Skeletal muscle tissue (tissue), 4 donors: ENCODE measurements around the gene CUEDC1. TPM values are rescaled to one million over a fixed set of nuclear protein-coding genes. Genes with fewer than 3 reads are reported as not detected.
"Not testable (repeated sequence)": the region's sequence is repeated elsewhere in the genome, so short reads cannot be mapped to it uniquely, and the experiment has no call there.

Experiments
- H3K27ac ChIP-seq: one replicate; pipeline ENCODE4 v1.7.0; 2013; ENCODE audit warnings: mild to moderate bottlenecking, low read depth, low read length, inconsistent platforms
- H3K27me3 ChIP-seq, 3 donors: one replicate each; pipeline ENCODE4 v1.7.0; 2013; ENCODE audit warnings: low read length in 3 of 3; ENCODE audit not compliant: control insufficient read depth in 3 of 3, insufficient read depth in 3 of 3
- H3K36me3 ChIP-seq, 3 donors: one replicate each; pipeline ENCODE4 v1.7.0; 2013; ENCODE audit warnings: low read length in 3 of 3; ENCODE audit not compliant: control insufficient read depth in 3 of 3, insufficient read depth in 3 of 3
- H3K4me1 ChIP-seq, 3 donors: one replicate each; pipeline ENCODE4 v1.7.0; 2013; ENCODE audit warnings: low read length in 3 of 3, mild to moderate bottlenecking in 3 of 3; ENCODE audit not compliant: control insufficient read depth in 3 of 3, insufficient read depth in 3 of 3
- H3K4me3 ChIP-seq, 3 donors: one replicate each; pipeline ENCODE4 v1.7.0; 2013; ENCODE audit warnings: low read length in 3 of 3
- H3K9ac ChIP-seq, 3 donors: one replicate each; pipeline ENCODE4 v1.7.0; 2013; ENCODE audit warnings: low read length in 3 of 3, mild to moderate bottlenecking in 3 of 3, moderate library complexity in 2 of 3, low read depth in 1 of 3
- H3K9me3 ChIP-seq, 3 donors: one replicate each; pipeline ENCODE4 v1.7.0; 2013; ENCODE audit warnings: low read length in 3 of 3; ENCODE audit not compliant: control insufficient read depth in 3 of 3
- total RNA-seq: library from RNA; depleted of rRNA; stranded (reverse); fragments of >200 nt; gene quantifications from one replicate; pipeline ENCODE4 v1.2.3, GENCODE V29; 2014
- donor health status: Osteomylitis.

Gene CUEDC1
- total RNA-seq, 1 donor from 2014 or later, result 10.4 TPM

- Histone ChIP-seq H3K27me3 (no peaks in the 10 kb centered on the region), H3K36me3 (peaks cover 0 to 11% (median 8%) of the 10 kb centered on the region in 3 donors), H3K9me3 (no peaks in the 10 kb centered on the region), H3K4me1 (peaks cover 39 to 44% (median 42%) of the 10 kb centered on the region in 3 donors), H3K27ac (peak within 1 kb of the TSS; percentile 95), H3K4me3 (peak within 1 kb of the TSS; percentile 99 to 100 (median 99)), H3K9ac (peak within 1 kb of the TSS; percentile 95 to 98 (median 96))
Observed at GRCh38 chr17:57849874-57850754, 105.1 kb downstream of the CUEDC1 start, which contains the start of gene MRPS23. Gene MRPS23 (minus strand): TSS chr17:57850044. CDS start chr17:57850010, 34 bp downstream.

GRCh38 chr17:57849163-57849873, 105.9 kb downstream of the CUEDC1 start:
- H3K9me3 ChIP-seq, result no peaks in the 10 kb centered on the region
- H3K9ac ChIP-seq, result peak overlapping the region; percentile 95 to 98 (median 96)
- H3K36me3 ChIP-seq, result peaks cover 0 to 11% (median 8%) of the 10 kb centered on the region in 3 donors
- no peaks in the 10 kb centered on the region for H3K27me3 ChIP-seq
- peak overlapping the region; percentile 95 for H3K27ac ChIP-seq
- H3K4me3 ChIP-seq, result peak overlapping the region; percentile 99 to 100 (median 99)
- H3K4me1 ChIP-seq, result peaks cover 37 to 42% (median 40%) of the 10 kb centered on the region in 3 donors

DNA sequence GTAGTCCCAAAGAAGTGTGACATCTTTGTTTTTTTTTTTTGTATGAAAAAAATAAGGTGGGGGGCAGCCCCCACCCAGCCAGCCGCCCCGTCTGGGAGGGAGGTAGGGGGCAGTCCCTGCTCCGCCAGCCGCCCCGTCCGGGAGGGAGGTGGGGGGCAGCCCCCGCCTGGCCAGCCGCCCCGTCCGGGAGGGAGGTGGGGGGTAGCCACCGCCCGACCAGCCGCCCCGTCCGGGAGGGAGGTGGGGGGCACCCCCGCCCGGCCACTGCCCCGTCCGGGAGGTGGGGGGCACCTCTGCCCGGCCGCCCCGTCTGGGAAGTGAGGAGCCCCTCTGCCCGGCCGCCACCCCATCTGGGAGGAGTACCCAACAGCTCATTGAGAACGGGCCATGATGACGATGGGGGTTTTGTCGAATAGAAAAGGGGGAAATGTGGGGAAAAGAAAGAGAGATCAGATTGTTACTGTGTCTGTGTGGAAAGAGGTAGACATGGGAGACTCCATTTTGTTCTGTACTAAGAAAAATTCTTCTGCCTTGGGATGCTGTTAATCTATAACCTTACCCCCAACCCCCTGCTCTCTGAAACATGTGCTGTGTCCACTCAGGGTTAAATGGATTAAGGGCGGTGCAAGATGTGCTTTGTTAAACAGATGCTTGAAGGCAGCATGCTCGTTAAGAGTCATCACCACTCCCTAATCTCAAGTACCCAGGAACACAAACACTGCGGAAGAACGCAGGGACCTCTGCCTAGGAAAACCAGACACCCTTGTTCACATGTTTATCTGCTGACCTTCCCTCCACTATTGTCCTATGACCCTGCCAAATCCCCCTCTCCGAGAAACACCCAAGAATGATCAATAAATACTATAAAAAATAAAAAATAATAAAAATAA, 108.9 kb downstream of the CUEDC1 start:
- H3K27ac ChIP-seq, H3K9me3 ChIP-seq, H3K9ac ChIP-seq, H3K27me3 ChIP-seq, H3K4me3 ChIP-seq: not testable (repeated sequence)
- H3K36me3 ChIP-seq, result peaks cover 0 to 18% (median 11%) of the 10 kb centered on the region in 3 donors
- H3K4me1 ChIP-seq, result peaks cover 14 to 24% (median 22%) of the 10 kb centered on the region in 3 donors

DNA sequence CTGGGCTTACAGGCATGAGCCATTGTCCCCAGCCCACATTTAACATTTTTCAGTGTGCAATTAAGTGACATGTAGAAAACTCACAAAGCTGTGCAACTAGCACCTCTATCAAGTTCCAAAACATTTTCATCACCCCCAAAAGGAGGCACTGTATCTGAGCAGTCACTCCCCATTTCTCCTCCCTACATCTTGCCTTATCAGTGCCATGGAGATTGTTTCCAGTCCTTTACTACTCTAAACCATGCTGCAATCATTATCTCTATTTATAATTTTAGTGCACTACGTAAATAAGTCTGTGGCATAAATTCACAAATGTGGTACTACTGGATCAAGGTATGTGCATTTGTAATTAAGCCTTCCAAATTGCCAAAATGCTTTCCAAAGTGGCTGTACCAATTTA, 112.9 kb downstream of the CUEDC1 start:
- no peak overlapping the region for H3K4me3 ChIP-seq
- peaks cover 0 to 13% (median 12%) of the 10 kb centered on the region in 3 donors for H3K36me3 ChIP-seq
- no peak overlapping the region for H3K9ac ChIP-seq
- H3K9me3 ChIP-seq, result no peaks in the 10 kb centered on the region
- no peak overlapping the region for H3K27ac ChIP-seq
- H3K4me1 ChIP-seq, result peaks cover 16 to 38% (median 19%) of the 10 kb centered on the region in 3 donors
- no peaks in the 10 kb centered on the region for H3K27me3 ChIP-seq

DNA sequence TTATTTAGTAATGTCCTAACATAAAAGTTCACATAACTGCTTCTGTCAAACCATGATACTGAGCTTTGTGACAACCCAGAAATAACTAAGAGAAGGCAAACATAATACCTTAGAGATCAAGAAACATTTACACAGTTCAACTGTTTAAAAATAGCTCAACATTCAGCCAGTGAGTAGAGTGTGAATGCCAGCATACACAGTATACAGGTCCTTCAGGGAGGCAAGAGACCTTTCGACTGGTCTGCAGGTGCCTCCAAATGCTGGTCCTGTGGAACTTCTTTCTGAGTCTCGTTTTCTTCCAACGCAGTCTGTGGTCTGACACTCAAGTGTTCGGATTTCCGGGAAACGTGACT, 115.7 kb downstream of the CUEDC1 start:
- Histone ChIP-seq H3K4me1 (peaks cover 16 to 55% (median 22%) of the 10 kb centered on the region in 3 donors), H3K4me3 (peak overlapping the region in 2 of 3 donors; percentile 6 to 54), H3K27ac (peak overlapping the region; percentile 84), H3K9ac (peak overlapping the region; percentile 18 to 70 (median 34)), H3K27me3 (no peaks in the 10 kb centered on the region), H3K9me3 (no peaks in the 10 kb centered on the region), H3K36me3 (peaks cover 0 to 13% (median 10%) of the 10 kb centered on the region in 3 donors)

GRCh38 chr17:57838857-57839570, 116.2 kb downstream of the CUEDC1 start:
- peak overlapping the region in 1 of 3 donors; percentile 7 for H3K4me3 ChIP-seq
- peaks cover 0 to 13% (median 10%) of the 10 kb centered on the region in 3 donors for H3K36me3 ChIP-seq

GRCh38 chr17:57838453-57838852, 116.8 kb downstream of the CUEDC1 start:
- Histone ChIP-seq H3K9ac (peak overlapping the region in 1 of 3 donors; percentile 46), H3K27me3 (no peaks in the 10 kb centered on the region), H3K27ac (peak overlapping the region; percentile 84), H3K9me3 (no peaks in the 10 kb centered on the region), H3K4me1 (peaks cover 22 to 66% (median 33%) of the 10 kb centered on the region in 3 donors), H3K4me3 (no peak overlapping the region), H3K36me3 (peaks cover 0 to 13% (median 8%) of the 10 kb centered on the region in 3 donors)

More at GRCh38 chr17:57838857-57839570, 116.2 kb downstream of the CUEDC1 start:
- Histone ChIP-seq H3K27ac (peak overlapping the region; percentile 84), H3K4me1 (peaks cover 19 to 61% (median 28%) of the 10 kb centered on the region in 3 donors), H3K9ac (peak overlapping the region; percentile 18 to 46 (median 34)), H3K27me3 (no peaks in the 10 kb centered on the region), H3K9me3 (no peaks in the 10 kb centered on the region)

DNA sequence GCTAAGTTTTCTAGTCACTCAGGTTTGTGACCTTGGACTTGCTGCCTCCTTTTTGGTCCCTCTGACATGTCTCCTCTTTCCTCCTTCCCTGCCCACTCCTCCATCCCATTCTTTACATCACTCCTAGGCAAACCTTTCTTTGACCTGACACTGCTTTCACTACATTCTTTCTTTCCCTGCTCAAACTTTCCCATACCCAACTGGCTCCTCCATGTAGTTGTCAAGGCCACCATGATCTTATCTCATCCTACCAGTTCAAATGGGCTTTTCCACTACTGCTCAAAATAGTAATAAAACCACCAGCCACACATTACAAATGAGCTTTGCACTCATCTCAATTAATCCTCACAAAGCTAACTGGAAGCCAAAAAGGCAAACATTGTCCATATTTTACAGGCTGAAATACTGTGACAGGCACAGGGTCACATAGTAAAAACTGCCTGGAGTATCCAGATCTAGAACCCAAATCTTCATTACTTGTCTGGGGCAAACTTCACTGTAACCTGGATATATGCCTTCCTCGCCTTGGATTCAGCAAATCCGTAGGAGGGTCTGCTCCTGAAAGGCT, 119.8 kb downstream of the CUEDC1 start:
- Histone ChIP-seq H3K27me3 (no peaks in the 10 kb centered on the region), H3K36me3 (peaks cover 0 to 8% (median 0%) of the 10 kb centered on the region in 3 donors), H3K4me3 (no peak overlapping the region), H3K4me1 (peaks cover 29 to 66% (median 36%) of the 10 kb centered on the region in 3 donors), H3K27ac (no peak overlapping the region), H3K9me3 (no peaks in the 10 kb centered on the region), H3K9ac (no peak overlapping the region)
